Spleen (tissue), 11 donors: Measurements from ENCODE around the gene PLEKHM3. TPM values are rescaled to one million over a fixed set of nuclear protein-coding genes. Genes with fewer than 3 reads are reported as not detected.

Experiments
- DNase-seq: peaks from one replicate; pipeline ENCODE4 v3.0.0-alpha.2; 2020
- H3K27ac ChIP-seq, 8 donors: fragments of 200-600 bp; sonication (generic) in 7 of 8; 1 replicate in 4 of 8; 2 replicates in 4 of 8; pipeline versions ENCODE4 v1.5.0 to v1.8.0; 2016 to 2021; ENCODE audit warnings: inconsistent platforms in 4 of 8, mild to moderate bottlenecking in 4 of 8, moderate library complexity in 1 of 8
- H3K27me3 ChIP-seq, 7 donors: fragments of 200-600 bp; sonication (generic) in 6 of 7; replicated peaks in 1 of 7; 1 replicate in 4 of 7; 2 replicates in 3 of 7; pipeline versions ENCODE4 v1.5.0 to v1.8.0; 2016 to 2021; ENCODE audit warnings: inconsistent platforms in 3 of 7, mild to moderate bottlenecking in 1 of 7
- H3K36me3 ChIP-seq, 6 donors: fragments of 200-600 bp; sonication (generic) in 5 of 6; 1 replicate in 4 of 6; 2 replicates in 2 of 6; pipeline versions ENCODE4 v1.5.0 to v1.8.0; 2016 to 2021; ENCODE audit warnings: inconsistent platforms in 2 of 6
- H3K4me1 ChIP-seq, 6 donors: fragments of 200-600 bp; sonication (generic) in 5 of 6; 1 replicate in 3 of 6; 2 replicates in 3 of 6; pipeline versions ENCODE4 v1.5.0 to v1.8.0; 2016 to 2021; ENCODE audit warnings: inconsistent platforms in 3 of 6
- H3K4me3 ChIP-seq, 8 donors: fragments of 200-600 bp; sonication (generic) in 7 of 8; 1 replicate in 4 of 8; 2 replicates in 4 of 8; pipeline versions ENCODE4 v1.5.0 to v1.8.0; 2016 to 2021; ENCODE audit warnings: inconsistent platforms in 4 of 8, mild to moderate bottlenecking in 4 of 8, moderate library complexity in 2 of 8
- H3K9me3 ChIP-seq, 8 donors: fragments of 200-600 bp; sonication (generic) in 7 of 8; 1 replicate in 4 of 8; 2 replicates in 4 of 8; pipeline versions ENCODE4 v1.5.0 to v1.8.0; 2016 to 2021; ENCODE audit warnings: inconsistent platforms in 4 of 8
- CTCF ChIP-seq, 11 experiments: fragments of 200-600 bp in 7 of 11; fragments of 450-650 bp in 4 of 11; sonication (generic) in 4 of 11; IDR thresholded peaks in 8 of 11; conservative IDR thresholded peaks in 3 of 11; 1 replicate in 7 of 11; 2 replicates in 4 of 11; pipeline versions ENCODE4 v1.4.0 to v1.8.0; 2016 to 2021; ENCODE audit warnings: antibody characterized with exemption in 11 of 11, inconsistent platforms in 4 of 11, mild to moderate bottlenecking in 1 of 11
- POLR2A ChIP-seq, 3 donors: fragments of 450-650 bp; IDR thresholded peaks; one replicate each; pipeline ENCODE4 v1.5.1; 2017; ENCODE audit warnings: antibody characterized with exemption in 3 of 3, mild to moderate bottlenecking in 1 of 3
- POLR2AphosphoS5 ChIP-seq, 3 donors: sonication (generic); formaldehyde crosslinking; IDR thresholded peaks; one replicate each; pipeline ENCODE4 v1.5.1; 2017; ENCODE audit warnings: antibody characterized with exemption in 3 of 3
- WGBS, 5 donors: extraction: QIAGEN DNeasy Blood & Tissue Kit in 3 of 5; methylation state at CpG; one replicate each; pipeline versions ENCODE4 v1.1.5 to v1.1.7; 2013 to 2018; 5-methylcytosine and 5-hydroxymethylcytosine counted together
- intact Hi-C: fragments of 100-400 bp; cut with DNase I; formaldehyde crosslinking; loops from one replicate; pipeline ENCODE4 v1.15.0; 2023; ENCODE audit warnings: low total_unique reads
- polyA plus RNA-seq, 3 donors: library from polyadenylated mRNA; stranded (reverse); fragments of 200-250 nt; gene quantifications; one replicate each; pipeline ENCODE4 v1.2.1, GENCODE V29; 2013
- total RNA-seq, 7 donors: library from RNA; depleted of rRNA in 3 of 7; stranded (reverse); fragments of >200 nt in 3 of 7; fragmentation: NEBNext Ultra II Directional in 4 of 7; extraction: Animal tissue kit (Norgen Biotek cat#: 25700) in 4 of 7; gene quantifications; one replicate each; pipeline versions ENCODE4 v1.1.0 to v1.2.1, GENCODE V29; 2016 to 2021
- donor health status: healthy with polysubstance abuse.
- donor health status: DM: no; HTN: no; CAD: no; lungs with moderate emphysema.
- donor health status: DM: no; HTN: no; CAD: no.
- donor health status: Bipolar disorder and iron deficiency.
- donor health status: healthy.
- donor health status: DM: no; HTN: no; CAD: no.
- donor health status: DM: yes; HTN: yes; CAD: no.

PLEKHM3 gene
- total and polyA plus RNA-seq, 10 donors = 2.4 to 24.3 (median 18.3) TPM

GRCh38 chr2:208042041-208042440, 16.7 kb upstream of the PLEKHM3 start:
- DNase-seq = no peak
- intact Hi-C loops = loop anchor here (10.0 kb wide), 1 partner anchor 297 kb away; no protein-coding TSS in a partner anchor
- Histone ChIP-seq H3K9me3 (no peaks in the 10 kb centered on the region), H3K27ac (no peak overlapping the region), H3K27me3 (no peaks in the 10 kb centered on the region), H3K4me1 (peaks cover 0 to 3% (median 0%) of the 10 kb centered on the region in 6 donors), H3K4me3 (no peak overlapping the region), H3K36me3 (no peaks in the 10 kb centered on the region)
- no peak for TF ChIP-seq CTCF (IDR thresholded peaks at IDR 0.05 in 8 of 11, conservative IDR thresholded peaks at IDR 0.05 in 3 of 11)
- TF ChIP-seq POLR2AphosphoS5 (IDR thresholded peaks at IDR 0.05) = no peak
- no peak for TF ChIP-seq POLR2A (IDR thresholded peaks at IDR 0.05)
- WGBS, 5 donors = 67 to 95% (median 77%) methylated on average over 3 of the region's 3 CpGs

- H3K4me3 ChIP-seq = no peak overlapping the region
- H3K9me3 ChIP-seq = no peaks in the 10 kb centered on the region
- peak; percentile 54 to 88 (median 80) for TF ChIP-seq CTCF (IDR thresholded peaks at IDR 0.05 in 8 of 11, conservative IDR thresholded peaks at IDR 0.05 in 3 of 11)
- TF ChIP-seq POLR2A (IDR thresholded peaks at IDR 0.05) = no peak
- no peaks in the 10 kb centered on the region for H3K27me3 ChIP-seq
- peak; percentile 86 for DNase-seq
- H3K4me1 ChIP-seq = peaks cover 0 to 3% (median 0%) of the 10 kb centered on the region in 6 donors
- no peaks in the 10 kb centered on the region for H3K36me3 ChIP-seq
- intact Hi-C loops = loop anchor here (10.0 kb wide), 1 partner anchor 296 kb away; no protein-coding TSS in a partner anchor
- 42 to 56% (median 48%) methylated on average over 8 of the region's 8 CpGs for WGBS, 5 donors
- no peak overlapping the region for H3K27ac ChIP-seq
These were observed 15.2 kb upstream of the PLEKHM3 start for GRCh38 chr2:208040199-208041171.

DNA sequence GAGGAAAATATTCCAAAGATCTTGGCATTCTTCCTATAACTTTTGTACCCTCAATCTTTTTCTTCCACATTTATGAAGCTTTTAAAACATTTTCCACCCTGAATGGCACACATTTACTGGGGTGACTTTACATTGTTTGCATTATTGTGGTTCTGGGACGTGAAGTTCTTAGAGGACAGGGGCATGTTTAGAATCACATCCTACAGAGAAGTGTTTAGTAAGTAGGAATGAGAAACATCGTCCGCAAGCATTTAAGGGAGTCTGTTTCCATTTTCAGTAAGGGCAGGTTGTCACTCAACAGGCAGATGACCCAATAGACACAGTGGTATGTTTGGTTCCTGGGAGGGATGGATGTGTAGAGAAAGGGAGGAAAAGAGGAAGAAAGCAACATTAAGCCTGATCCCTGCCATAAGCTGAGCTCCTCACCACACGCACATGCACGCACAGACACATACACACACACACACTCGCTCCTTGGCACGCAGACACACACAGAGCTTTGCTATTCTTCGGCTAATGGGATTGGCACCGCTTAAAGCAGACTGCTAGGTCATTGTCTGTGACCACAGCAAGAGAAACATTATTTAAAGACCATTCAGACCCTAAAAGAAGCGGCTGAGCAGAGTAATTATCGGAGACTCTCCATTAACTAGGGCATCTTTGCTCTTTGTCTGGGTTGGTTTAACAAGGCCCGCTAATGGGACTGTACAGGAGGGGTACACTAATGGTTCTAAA, 14.2 kb upstream of the PLEKHM3 start:
- no peaks in the 10 kb centered on the region for H3K9me3 ChIP-seq
- no peaks in the 10 kb centered on the region for H3K27me3 ChIP-seq
- TF ChIP-seq POLR2AphosphoS5 (IDR thresholded peaks at IDR 0.05) (no peak), CTCF (IDR thresholded peaks at IDR 0.05 in 8 of 11, conservative IDR thresholded peaks at IDR 0.05 in 3 of 11) (no peak), POLR2A (IDR thresholded peaks at IDR 0.05) (no peak)
- H3K4me3 ChIP-seq = no peak overlapping the region
- no peaks in the 10 kb centered on the region for H3K36me3 ChIP-seq
- intact Hi-C loops = loop anchor here (10.0 kb wide), 1 partner anchor 295 kb away; no protein-coding TSS in a partner anchor
- H3K27ac ChIP-seq = no peak overlapping the region
- no peak for DNase-seq
- peaks cover 0 to 3% (median 0%) of the 10 kb centered on the region in 6 donors for H3K4me1 ChIP-seq
- 79 to 91% (median 84%) methylated on average over 12 of the region's 12 CpGs for WGBS, 5 donors
